ENCODE results near the gene GJC1.
"Not testable (repeated sequence)": the region's sequence is repeated elsewhere in the genome, so short reads cannot be mapped to it uniquely, and the experiment has no call there.

Gene GJC1

DNA sequence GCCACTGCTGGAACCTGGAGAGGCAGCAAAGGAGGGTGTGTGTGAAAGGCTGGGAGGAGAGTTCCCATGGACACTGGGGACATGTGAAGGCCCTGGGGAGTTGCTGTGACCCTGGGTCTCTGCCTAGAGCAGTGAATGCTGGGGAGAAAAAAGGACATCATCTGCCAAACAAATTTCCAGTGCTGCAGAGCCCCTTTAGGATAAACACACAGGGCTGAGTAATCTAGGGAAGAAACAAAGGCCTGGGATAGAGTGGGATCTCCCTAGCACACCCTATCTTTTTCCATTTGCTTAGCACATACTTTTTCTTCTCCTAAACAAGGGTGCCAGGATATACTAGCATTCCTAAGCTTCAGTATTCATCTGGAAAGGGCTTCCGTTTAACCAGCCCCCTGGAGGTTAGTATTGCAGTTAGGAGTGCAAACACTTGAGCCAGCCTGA is 14.3 kb upstream of the GJC1 start:
- DNase-seq (ENCODE audit: low read depth, low spot score) = peak; percentile 25

DNA sequence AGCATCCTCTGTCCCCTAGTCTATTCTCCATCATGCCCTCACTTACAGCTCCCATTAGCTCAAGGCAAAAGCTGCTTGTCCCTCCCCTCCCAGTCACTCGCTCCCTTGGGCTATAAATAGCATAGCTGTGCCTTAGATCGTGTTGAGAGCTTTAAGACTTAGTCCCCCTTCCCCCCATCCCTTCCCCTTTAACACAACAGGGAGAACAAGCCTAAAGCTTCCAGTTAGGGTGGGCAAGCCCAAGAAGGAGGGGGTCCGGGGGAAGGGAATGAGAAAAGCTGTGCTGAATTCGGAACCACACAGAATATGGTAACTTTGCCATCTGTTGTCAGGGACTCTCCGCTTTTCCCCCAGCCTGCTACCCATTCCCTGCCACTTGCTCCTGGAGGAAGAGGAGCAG is 12.7 kb upstream of the GJC1 start:
- DNase-seq (ENCODE audit: low read depth, low spot score) = no peak

DNA sequence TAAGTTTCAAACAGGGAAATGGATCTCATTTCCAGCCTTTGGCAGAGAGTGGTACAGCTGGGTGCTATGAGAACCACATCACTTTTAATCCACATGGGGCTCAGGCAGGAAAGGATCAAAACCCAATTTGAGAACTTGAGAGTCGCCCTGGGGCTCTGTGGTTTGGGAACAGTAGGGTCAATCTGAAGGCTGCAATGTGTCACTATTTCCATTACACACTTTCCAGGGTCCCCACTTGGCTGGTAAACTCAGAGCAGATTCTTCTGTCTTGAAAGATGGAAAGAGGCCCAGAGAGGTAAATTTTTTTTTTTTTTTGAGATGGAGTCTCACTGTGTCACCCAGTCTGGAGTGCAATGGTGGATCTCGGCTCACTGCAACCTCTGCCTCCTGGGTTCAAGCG is 10.8 kb upstream of the GJC1 start:
- DNase-seq (ENCODE audit: low read depth, low spot score) = peak; percentile 33

DNA sequence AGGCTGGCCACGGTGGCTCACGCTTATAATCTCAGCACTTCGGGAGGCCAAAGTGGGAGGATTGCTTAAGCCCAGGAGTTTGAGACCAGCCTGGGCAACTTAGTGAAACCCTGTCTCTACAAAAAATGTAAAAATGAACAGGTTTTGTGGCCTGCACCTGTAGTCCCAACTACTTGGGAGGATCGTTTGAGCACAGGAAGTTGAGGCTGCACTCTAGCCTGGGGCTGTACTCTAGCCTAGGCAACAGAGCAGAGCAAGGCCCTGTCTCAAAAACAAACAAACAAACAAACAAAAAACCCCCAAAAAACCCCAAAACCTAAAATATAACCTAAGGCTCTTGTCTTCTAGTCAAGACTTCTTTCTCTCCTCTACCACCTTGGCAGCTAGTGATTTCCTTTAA is 10.2 kb upstream of the GJC1 start:
- DNase-seq (ENCODE audit: low read depth, low spot score) = no peak

DNA sequence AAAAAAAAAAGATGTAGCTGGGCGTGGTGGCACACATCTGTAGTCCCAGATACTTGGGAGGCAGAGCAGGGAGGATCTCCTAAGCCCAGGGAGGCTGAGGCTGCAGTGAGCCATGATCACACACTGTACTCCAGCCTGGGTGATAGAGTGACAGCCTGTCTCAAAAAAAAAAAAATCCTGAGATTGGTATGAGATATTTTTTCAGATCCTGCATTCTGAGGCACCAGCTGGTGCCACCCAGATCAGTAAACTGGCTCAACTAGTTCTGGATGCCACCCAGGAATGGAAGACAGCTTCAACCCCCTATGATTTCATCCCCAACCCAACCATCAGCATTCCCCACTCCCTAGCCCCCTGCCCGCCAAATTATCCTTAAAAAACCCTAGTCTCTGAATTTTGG is 7.1 kb upstream of the GJC1 start:
- no peak for DNase-seq (ENCODE audit: low read depth, low spot score)

DNA sequence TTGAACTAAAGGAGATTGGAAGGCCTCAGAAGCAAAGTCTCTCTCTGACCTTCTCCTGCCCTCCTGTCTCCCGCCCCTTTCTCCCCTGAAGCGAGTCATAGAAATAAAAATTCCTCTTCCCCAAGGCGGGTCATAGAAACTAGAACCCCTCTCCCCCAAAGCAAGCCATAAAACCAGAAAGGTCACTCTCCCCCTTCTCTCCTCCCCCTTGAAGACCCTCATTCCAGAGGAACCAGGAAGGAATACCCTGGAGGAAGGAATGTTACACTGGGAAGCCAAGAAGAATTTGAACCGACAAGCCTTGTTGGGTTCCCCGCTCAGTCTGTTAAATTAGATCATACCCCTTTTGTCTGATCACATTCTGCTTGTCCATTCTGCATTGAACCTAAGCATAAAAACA is 2.7 kb upstream of the GJC1 start:
- DNase-seq (ENCODE audit: low read depth, low spot score) = no peak

DNA sequence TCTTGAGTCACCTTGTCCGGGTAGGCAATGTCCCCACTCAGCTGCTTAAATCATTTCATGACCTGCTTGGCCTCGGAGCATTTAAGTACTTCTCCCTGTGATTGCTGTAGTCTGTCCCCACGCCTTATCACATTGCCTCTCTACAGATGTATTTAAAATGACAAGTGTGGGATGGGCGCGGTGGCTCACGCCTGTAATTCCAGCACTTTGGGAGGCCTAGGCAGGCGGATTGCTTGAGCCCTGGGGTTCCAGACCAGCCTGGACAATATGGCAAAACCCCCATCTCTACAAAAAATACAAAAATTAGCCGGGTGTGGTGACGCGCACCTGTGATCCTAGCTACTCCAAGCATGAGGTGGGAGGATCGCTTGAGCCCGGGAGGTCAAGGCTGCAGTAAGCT is 1.3 kb upstream of the GJC1 start:
- no peak for DNase-seq (ENCODE audit: low read depth, low spot score)

DNA sequence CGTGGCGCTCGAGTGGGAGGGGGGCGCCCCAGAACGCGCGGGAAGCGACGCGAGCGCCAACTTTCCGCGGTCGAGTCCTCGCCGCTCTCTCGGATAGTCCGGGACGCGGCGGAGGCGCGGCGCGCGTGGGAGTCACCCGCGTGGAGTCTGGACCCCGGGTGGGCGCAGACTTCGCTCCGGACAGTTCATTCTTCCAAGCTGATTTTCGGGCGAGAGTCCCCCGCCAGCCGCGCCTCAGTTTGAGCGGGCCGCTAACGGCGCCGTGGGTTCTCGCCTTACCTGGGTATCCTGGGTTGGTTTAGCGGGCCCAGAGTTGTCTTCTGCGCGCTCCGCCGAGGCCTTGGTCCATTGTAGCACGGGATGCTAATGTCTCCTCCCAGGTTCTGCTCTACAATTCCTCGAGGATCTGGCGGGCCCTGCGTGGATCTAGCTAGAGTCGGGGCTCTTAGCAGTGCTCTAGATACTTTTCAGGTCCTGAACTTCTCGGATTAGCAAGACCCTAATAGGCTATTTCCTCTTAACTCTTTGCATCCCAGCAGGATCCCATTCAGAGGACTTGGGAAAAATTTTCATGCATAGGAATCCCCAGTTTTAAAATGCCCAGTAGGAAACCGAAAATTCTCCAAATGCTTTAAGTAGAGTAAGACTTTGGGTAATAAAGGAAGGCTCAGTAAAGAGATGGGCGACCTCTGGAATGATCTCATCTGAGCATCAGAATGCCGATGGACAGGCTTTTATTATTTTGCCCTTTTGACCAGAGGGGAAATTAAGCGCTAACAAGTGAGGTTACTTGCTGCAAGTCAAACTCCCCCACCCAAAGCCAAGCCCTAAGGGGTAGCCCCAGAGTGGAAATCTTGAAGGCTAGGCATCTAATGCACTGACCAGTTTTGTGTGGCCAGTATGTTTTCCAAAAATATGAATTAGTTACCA is 537 bp upstream of the GJC1 start:
- peak; percentile 61 for DNase-seq (ENCODE audit: low read depth, low spot score)

DNA sequence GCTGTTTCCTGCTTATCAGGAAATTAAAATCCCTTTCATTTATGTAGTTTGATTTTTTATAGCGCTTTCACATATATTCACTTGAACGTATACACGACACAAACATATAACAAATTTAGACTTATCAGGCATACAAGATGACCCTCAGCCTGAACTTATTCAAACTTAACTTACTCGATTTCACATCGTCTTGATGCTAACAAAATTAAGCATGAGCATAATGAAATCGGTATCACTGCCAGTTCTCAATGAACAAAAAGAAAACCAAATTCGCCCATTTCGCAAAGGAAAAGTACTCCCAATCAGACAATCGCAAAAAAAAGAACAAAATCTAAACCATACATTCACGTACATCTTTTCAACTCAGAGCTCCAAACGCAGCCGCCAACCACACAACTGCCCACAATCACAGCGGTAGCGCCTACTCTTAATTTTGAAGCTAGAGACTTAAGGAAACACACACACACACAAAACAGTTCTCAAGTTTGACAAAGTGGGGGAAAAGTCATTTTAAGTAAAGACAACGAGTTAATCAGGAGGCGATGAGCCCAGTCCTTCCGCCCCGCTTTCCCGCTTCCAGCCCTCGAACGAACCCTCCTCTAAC is 1.1 kb downstream of the GJC1 start:
- DNase-seq (ENCODE audit: low read depth, low spot score) = no peak

DNA sequence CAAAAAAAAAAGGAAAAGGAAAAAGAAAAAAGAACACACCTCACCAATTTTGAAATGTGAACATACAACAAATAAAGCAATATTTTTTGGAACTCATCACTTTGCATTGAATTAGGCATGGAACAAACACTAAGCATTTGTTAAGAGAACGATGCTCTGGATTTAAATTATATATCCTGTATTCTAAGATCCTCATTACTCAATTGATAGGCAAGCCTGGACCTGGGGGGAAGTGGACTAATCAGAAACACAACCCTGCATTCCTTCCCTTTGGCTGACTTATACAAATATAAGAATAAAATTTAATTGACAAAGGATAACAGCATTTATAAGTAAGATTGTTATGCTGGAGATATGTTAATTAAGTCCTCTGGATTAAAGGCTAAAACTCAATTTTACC is 2.2 kb downstream of the GJC1 start:
- no peak for DNase-seq (ENCODE audit: low read depth, low spot score)

DNA sequence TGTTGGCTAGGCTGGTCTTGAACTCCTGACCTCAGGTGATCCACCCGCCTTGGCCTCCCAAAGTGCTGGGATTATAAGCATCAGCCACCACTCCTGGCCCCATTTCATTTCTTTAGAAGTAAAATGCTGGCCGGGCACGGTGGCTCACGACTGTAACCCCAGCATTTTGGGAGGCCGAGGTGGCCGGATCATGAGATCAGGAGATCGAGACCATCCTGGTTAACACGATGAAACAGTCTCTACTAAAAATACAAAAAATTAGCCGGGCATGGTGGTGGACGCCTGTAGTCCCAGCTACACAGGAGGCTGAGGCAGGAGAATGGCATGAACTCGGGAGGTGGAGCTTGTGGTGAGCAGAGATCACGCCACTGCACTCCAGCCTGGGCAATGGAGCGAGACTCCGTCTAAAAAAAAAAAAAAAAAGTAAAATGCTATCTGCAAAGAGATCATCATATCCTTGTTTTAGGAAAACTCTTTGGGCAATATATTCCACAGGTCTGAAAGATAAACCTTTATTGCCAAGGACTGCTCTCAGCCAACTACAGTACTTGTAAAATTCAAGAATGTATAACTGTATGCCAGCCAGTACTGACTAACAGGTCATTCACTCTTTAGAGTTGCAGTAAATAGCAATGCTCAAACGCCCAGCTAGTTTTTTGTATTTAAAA is 3.8 kb downstream of the GJC1 start:
- no peak for DNase-seq (ENCODE audit: low read depth, low spot score)

DNA sequence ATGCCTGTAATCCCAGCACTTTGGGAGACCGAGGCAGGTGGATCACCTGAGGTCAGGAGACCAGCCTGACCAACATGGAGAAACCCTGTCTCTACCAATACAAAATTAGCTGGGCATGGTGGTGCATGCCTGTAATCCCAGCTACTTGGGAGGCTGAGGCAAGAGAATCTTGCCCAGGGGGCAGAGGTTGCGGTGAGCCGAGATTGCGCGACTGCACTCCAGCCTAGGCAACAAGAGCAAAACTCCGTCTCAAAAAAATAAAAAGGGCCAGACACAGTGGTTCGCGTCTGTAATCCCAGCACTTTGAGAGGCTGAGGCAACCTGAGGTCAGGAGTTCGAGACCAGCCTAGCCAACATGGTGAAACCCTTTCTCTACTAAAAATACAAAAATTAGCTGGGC is 4.9 kb downstream of the GJC1 start:
- DNase-seq (ENCODE audit: low read depth, low spot score) = not testable (repeated sequence)

DNA sequence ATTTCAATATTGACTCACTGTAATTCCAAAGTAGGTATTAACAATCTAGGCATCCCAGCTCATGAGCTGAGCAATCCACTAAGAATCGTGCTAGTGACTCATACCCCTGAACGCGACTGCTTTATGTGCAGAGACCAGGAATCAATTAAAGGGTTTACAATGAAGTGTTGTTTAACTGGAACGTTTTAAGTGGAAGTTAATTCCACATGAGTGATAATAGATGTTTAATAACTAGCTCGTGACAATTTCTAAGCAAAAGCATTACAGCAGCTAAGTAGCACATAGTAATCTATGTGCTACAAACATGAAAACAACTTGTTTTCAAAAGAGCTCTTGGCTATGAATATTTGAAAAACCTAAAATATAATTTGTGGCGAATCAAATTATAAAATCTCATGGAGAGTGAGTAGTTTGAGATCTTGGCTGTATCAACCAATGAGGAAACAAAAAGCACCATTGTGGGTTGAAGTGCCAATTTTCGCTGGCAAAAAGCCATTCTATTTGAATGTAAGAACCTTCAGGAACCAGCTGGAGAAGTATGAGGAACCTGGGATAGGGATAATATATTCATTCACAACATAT is 9.4 kb downstream of the GJC1 start:
- peak; percentile 91 for DNase-seq (ENCODE audit: low read depth, low spot score)

DNA sequence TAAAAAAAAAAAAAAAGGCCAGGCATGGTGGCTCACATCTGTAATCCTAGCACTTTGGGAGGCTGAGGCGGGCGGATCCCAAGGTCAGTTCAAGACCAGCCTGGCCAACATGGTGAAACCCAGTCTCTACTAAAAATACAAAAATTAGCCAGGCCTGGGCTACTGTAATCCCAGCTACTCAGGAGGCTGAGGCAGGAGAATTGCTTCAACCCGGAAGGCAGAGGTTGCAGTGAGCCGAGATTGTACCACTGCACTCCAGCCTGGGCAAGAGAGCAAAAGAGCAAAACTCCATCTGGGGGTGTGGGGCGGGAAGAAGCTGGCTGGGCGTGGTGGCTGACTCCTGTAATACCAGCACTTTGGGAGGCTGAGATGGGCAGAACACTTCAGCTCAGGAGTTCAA is 11.6 kb downstream of the GJC1 start:
- not testable (repeated sequence) for DNase-seq (ENCODE audit: low read depth, low spot score)

DNA sequence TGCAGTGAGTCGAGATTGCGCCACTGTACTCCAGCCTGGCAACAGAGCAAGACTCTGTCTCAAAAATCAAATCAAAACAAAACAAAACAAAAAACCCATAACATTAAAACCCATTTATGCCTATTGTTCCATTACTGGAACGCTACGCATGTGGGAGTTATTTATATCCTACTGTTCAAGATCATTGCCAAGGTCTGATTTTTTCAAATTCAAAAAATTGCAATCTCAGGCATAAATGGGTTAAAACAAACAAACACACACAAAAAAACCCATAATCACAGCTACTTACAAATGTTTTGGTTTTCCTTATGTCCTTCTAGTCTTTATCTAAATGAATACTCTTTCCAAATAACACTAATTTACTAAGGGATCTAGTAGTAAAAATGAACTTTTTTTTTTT is 17.8 kb downstream of the GJC1 start:
- DNase-seq (ENCODE audit: low read depth, low spot score) = no peak

DNA sequence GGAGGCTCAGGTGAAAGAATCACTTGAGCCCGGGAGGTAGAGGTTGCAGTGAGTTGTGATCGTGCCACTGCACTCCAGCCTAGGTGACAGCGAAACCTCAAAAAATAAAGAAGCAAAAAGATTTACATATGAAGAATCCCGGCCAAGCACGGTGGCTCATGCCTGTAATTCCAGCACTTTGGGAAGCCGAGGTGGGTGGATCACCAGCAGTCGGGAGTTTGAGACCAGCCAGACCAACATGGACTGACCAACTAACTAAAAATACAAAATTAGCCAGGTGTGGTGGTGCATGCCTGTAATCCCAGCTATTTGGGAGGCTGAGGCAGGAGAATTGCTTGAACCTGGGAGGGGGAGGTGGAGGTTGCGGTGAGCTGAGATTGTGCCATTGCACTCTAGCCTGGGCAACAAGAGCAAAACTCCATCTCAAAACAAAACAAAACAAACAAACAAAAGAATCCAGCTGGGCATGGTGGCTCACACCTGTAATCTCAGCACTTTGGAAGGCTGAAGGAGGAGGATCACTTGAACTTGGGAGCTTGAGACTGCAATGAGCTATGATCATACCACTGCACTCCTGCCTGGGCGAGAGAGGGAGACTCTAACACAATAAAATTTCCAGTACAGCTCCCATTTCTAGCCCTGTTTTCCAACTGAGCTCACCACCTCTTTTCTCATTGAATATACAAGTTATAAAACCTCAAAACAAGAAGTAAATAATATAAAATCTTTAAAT is 21.3 kb downstream of the GJC1 start:
- not testable (repeated sequence) for DNase-seq (ENCODE audit: low read depth, low spot score)

DNA sequence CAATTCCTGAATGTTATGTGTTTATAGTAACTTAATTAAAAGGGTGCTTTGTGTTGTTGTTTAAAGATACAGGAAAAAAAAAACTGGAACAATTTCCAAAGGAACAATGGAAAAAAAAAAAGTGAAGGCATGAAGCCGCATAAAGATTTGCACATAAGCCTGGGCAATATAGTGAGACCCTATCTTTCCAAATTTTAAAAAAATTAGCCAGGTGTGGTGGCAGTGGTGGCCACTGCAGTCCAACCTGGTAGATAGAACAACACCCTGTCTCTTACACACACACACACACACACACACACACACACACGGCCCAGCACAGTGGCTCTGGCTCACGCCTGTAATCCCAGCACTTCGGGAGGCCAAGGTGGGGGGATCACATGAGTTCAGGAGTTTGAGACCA is 21.9 kb downstream of the GJC1 start:
- no peak for DNase-seq (ENCODE audit: low read depth, low spot score)

DNA sequence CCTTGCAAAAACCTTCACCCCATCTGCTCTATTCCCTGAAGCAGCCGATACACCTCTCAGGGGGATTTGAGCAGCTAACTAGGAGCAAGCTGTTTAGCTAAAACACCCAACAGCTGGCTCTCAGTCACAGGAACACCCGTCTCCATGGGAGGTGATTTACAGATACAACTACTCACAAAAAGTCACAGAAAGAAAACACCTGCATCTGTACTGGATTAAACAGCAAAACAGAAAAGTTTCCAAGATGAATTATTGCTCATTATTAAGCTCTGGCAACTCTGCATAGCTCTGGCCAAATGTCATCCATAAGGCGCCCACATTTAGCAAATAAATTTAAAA is 22.3 kb downstream of the GJC1 start:
- no peak for DNase-seq (ENCODE audit: low read depth, low spot score)

DNA sequence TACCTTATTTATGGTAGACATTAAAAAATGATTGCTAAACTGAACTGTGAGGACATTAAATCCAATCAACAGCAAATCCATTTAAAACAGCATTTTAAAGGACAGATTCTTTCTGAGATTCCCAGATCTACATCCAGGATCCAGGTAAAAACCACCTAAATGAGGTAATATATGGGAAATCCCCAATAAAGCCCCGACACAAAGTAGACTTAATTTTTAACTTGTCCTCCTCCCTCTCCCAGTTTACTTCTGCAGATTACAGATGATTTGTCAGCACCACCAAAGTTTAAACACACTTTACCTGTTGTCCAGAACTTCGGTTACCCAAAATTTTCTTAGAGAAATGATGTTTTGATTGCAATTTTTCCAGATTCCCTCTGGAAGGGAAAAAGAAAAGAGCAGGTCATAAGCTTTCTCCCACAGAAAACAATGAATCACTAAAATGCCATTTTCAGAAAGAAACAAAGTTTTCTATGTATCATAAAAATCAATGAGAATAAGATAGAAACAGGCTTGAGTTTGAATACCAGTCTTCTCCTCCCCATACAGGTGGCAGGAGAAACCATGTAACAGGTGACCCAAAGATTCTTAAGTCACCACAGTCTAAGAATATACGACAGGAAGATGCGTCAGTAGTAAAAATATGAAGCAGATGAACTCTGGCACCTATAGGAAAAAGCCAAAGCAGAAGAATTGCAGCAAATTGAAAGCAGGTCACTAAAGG is 22.8 kb downstream of the GJC1 start:
- no peak for DNase-seq (ENCODE audit: low read depth, low spot score)

DNA sequence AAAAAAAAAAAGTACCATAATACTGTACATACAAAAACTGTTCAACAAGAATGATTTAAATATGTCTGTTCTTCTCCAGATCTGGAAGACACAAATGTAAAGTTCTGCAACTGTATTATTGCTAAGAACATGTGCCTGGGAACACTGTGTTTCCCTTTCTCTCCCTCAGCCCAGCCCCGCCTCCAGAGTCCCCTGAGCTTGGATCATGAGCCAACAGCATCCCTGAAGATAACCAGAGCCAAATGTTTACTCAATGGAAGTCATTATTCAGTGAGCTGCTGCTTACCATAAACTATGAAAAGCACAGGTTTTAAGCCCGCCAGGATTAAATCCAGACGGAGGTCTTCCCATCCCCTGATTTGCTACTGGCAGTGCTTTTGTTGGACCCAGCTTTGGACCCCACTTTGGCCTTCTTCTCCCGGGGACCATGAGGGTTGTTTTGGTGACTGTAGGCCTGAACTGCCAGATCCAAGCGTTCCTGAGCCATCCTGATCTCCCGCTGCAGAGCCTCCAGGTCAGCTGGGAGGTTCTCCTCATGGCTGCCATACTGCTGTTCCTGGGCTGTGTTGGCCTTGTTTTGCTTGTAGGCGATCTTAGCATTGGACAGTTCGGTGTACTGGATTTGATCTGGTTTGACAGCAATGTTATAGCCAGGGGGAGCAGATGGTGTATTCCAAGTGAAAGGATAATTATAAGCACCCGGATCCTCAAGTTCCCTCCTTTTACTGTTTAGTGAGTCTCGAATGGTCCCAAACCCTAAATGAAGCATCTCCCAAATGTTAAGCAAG is 25.6 kb downstream of the GJC1 start:
- DNase-seq (ENCODE audit: low read depth, low spot score) = peak; percentile 57

All from astrocyte of the hippocampus (primary cell).